HepG2 (cell line): Measurements from ENCODE around the gene STK10. TPM values are rescaled to one million over a fixed set of nuclear protein-coding genes. Genes with fewer than 3 reads are reported as not detected.

Experiments
- FOXP4 ChIP-seq: sonication (generic); formaldehyde crosslinking; IDR thresholded peaks from 2 replicates; pipeline ENCODE4 v1.4.0; 2020; ENCODE audit warnings: missing genetic modification reagents
- HMGXB4 ChIP-seq, 2 experiments: sonication (generic) in 1 of 2; formaldehyde crosslinking in 1 of 2; IDR thresholded peaks; 2 replicates each; pipeline versions ENCODE4 v1.4.0 to v1.6.1; 2018 to 2020; ENCODE audit warnings: missing genetic modification reagents in 2 of 2, borderline replicate concordance in 1 of 2, low read depth in 1 of 2, mild to moderate bottlenecking in 1 of 2, missing biosample characterization in 1 of 2
- HOXA5 ChIP-seq: sonication (generic); formaldehyde crosslinking; IDR thresholded peaks from 2 replicates; pipeline ENCODE4 v1.4.0; 2020; ENCODE audit warnings: missing genetic modification reagents
- MEIS2 ChIP-seq: sonication (generic); formaldehyde crosslinking; IDR thresholded peaks from 2 replicates; pipeline ENCODE4 v1.9.0; 2021; ENCODE audit warnings: mild to moderate bottlenecking, missing genetic modification reagents
- MNT ChIP-seq: fragments of 450-650 bp; IDR thresholded peaks from 2 replicates; pipeline ENCODE4 v1.6.1; 2016
- SUZ12 ChIP-seq: fragments of 150-350 bp; IDR thresholded peaks from 2 replicates; pipeline ENCODE4 v1.6.1; 2014; ENCODE audit warnings: low read depth, low read length
- TRAFD1 ChIP-seq: sonication (generic); formaldehyde crosslinking; IDR thresholded peaks from 2 replicates; pipeline ENCODE4 v1.5.1; 2020; ENCODE audit warnings: missing genetic modification reagents, mild to moderate bottlenecking, borderline replicate concordance
- ZBTB21 ChIP-seq: sonication (generic); formaldehyde crosslinking; IDR thresholded peaks from 2 replicates; pipeline ENCODE4 v1.4.0; 2020; ENCODE audit warnings: missing genetic modification reagents
- ZNF362 ChIP-seq: sonication (generic); formaldehyde crosslinking; IDR thresholded peaks from 2 replicates; pipeline ENCODE4 v1.4.0; 2020; ENCODE audit warnings: missing genetic modification reagents, mild to moderate bottlenecking, borderline replicate concordance
- ZNF646 ChIP-seq: sonication (generic); formaldehyde crosslinking; IDR thresholded peaks from 2 replicates; pipeline ENCODE4 v1.9.0; 2021; ENCODE audit warnings: mild to moderate bottlenecking, missing genetic modification reagents
- ZSCAN21 ChIP-seq: sonication (generic); formaldehyde crosslinking; IDR thresholded peaks from 2 replicates; pipeline ENCODE4 v1.8.0; 2022; ENCODE audit warnings: mild to moderate bottlenecking, missing genetic modification reagents, moderate library complexity, borderline replicate concordance
- polyA plus RNA-seq, 8 experiments: library from polyadenylated mRNA; depleted of rRNA in 3 of 8; stranded (reverse) in 7 of 8; unstranded in 1 of 8; fragments of >200 nt; fragmentation: Illumina TruSeq in 4 of 8; extraction: Trizol in 4 of 8; gene quantifications; 2 replicates each; pipeline versions ENCODE4 v1.2.1 to v1.2.3, GENCODE V29; 2011 to 2016; ENCODE audit warnings: low read depth in 4 of 8, missing spikeins in 1 of 8, mixed read lengths in 1 of 8; ENCODE audit not compliant: insufficient read depth in 1 of 8
- total RNA-seq, 5 experiments: library from RNA; depleted of rRNA; stranded (reverse); fragments of >200 nt; fragmentation: Illumina TruSeq; extraction: Trizol; gene quantifications; 2 replicates each; pipeline ENCODE4 v1.2.3, GENCODE V29; 2016; ENCODE audit warnings: low read depth in 1 of 5

The STK10 gene
- total and polyA plus RNA-seq, 2 of the 13 experiments (the other 11 are each of a cell fraction or from before 2014, with no cell fraction given): 7.0 to 7.2 TPM

- TF ChIP-seq MNT: no peak; the same call in 1 of the 2 replicates
- no peak; the same call in 1 of the 2 replicates for TF ChIP-seq ZNF362 (CRISPR knock-in tag)
- 0 out of 2 replicates have a peak, but pooled peaks have one; percentile 71 for TF ChIP-seq TRAFD1 (CRISPR knock-in tag)
- peak; percentile 12; the same call in 1 of the 2 replicates for TF ChIP-seq ZBTB21 (CRISPR knock-in tag)
- peak; percentile 71 for TF ChIP-seq SUZ12
- no peak for TF ChIP-seq ZNF646 (CRISPR knock-in tag)
- TF ChIP-seq MEIS2 (CRISPR knock-in tag): peak; percentile 21; the same call in 1 of the 2 replicates
- no peak; the same call in 1 of the 2 replicates for TF ChIP-seq HOXA5 (CRISPR knock-in tag)
- TF ChIP-seq HMGXB4 (CRISPR knock-in tag; IDR thresholded peaks at IDR 0.05; ENCODE audit: borderline replicate concordance in 1 of 2, low read depth in 1 of 2): peak; percentile 61 to 87; a peak in 3 of 4 replicates
- 0 out of 2 replicates have a peak, but pooled peaks have one; percentile 26 for TF ChIP-seq FOXP4 (CRISPR knock-in tag)
- TF ChIP-seq ZSCAN21 (CRISPR knock-in tag): peak; percentile 70; the same call in 1 of the 2 replicates
These were observed 181.5 kb downstream of the STK10 start, which contains the start of gene FBXW11 (continued) for GRCh38 chr5:172006321-172007174.
